NK-92 (cell line): ENCODE data around the gene POLR1H.
"Not testable (repeated sequence)": the region's sequence is repeated elsewhere in the genome, so short reads cannot be mapped to it uniquely, and the experiment has no call there.

Source experiments
- DNase-seq: peaks from one replicate; lab custom pipeline; 2025; ENCODE audit not compliant: unreplicated experiment; lab: John Stamatoyannopoulos, UW

The POLR1H gene

DNA sequence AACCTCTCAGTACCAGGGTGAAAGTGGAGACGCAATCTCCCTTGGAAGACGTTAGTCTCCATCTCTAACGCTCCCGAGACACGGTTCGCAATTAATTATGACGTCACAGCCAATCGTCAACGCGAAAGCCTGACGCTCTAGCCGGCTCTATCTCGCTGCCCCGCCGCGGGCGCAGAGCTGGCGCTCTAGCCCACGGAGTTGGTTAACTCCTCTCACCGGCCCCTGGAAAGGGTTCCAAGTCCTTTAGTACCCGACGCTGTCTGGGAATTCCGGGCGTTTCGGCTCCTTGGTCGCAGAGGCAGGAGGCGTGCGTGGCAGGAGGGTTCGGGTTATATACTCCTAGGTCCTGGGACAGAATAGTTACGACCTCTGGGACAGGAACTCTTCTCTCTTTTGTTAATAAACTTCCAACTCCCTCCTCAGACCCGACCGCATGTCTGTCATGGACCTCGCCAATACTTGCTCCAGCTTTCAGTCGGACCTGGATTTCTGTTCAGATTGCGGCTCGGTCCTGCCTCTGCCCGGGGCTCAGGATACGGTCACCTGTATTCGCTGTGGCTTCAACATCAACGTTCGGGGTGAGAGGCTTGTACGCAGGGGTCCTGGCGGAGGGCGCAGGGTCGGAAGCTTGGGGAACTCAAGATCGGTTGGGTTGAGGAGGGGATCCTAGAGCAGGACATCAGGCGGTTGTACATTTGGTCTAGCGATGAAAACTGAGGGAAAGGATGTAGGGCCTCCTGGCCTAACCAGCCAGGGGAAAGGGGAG lies at the start of gene POLR1H:
Gene POLR1H, plus strand, starts transcription at position 174 of the 766 bp plus-strand sequence. Its CDS starts 260 bp downstream, at position 434.
- peak; percentile 31 for DNase-seq

- DNase-seq = no peak
Measured at GRCh38 chr6:30013291-30013922, 47.7 kb upstream of the POLR1H start.

DNA sequence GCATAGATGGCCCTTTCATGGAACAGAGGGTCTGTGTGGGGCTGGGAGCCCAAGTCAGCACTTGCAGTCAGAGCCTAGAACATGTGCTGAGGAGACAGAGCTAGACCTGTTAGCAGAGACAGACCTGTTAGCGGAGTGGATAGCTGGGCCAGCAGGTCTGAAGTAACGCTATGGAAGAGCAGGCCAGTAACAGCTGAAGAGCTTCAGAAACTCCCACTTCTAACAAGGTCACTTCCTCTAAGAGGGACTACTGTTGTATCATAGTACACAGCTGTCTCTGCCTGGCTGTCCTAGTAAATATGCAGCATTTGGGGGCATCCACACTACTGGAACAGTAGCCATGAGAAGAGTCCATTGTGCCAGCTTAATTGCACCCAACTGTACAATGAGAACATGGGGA lies 41.2 kb upstream of the POLR1H start:
- DNase-seq = no peak

GRCh38 chr6:30020626-30021025 lies 40.4 kb upstream of the POLR1H start:
- no peak for DNase-seq

DNA sequence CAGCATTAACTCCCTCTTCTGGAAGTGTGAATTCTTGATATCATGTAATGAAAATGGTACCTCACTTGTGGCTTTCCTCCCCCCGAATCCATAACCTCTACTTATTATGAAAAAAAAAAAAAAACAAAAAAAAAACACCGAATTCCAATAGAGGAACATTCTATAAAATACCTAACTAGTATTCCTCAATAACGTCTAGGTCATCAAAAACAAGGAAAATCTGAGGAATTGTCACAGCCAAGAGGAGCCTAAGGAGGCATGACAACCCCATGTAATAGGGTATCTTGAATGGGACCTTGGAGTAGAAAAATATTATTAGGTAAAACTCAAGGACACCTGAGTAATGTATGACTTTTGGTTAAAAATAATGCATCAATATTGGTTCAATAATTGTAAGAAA lies 38.9 kb upstream of the POLR1H start:
- no peak for DNase-seq

- not testable (repeated sequence) for DNase-seq
Measured at GRCh38 chr6:30022712-30023111, 38.4 kb upstream of the POLR1H start.

DNA sequence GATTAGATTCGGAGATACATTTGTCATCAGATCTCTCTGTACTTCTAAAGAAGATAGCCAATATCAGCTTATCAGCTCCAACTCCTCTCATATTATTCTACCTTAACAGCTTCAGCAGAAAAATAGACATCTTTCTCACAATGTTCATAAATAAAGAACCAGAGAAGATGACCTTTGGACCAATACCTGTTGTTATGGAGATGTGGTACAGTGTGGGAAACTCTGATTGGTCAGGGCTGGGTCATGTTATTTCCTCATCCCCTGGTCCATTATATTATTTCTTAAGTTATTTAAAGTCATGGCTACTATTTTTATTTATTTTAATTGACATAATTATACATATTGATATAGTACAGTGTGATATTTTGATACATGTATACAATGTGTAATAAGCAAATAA lies 35.9 kb upstream of the POLR1H start:
- no peak for DNase-seq

- DNase-seq = no peak
Measured at GRCh38 chr6:30029588-30029987, 31.5 kb upstream of the POLR1H start.

GRCh38 chr6:30031381-30031780 lies 29.7 kb upstream of the POLR1H start:
- DNase-seq = no peak

GRCh38 chr6:30033440-30033839 lies 27.6 kb upstream of the POLR1H start:
- not testable (repeated sequence) for DNase-seq

DNA sequence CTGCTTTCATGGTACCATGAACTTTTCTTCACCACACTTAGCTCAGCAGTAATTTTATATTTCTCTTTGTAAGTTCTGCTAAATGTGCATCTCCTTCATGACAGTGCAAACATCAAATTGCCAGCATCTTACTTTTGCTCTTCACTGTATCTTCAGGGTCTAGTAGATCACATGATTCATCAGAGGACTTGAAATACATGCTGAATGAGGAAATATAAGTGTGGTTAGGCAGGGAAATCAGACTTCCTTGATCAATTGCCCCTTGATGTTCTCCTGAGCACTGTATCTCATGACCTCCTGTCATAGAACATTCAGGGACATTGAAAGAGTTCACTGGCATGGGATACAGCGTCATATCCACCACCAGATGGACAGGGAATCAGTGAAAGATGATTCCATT lies 25.3 kb upstream of the POLR1H start:
- DNase-seq = no peak

GRCh38 chr6:30037182-30037788 lies 23.8 kb upstream of the POLR1H start:
- DNase-seq = no peak

DNA sequence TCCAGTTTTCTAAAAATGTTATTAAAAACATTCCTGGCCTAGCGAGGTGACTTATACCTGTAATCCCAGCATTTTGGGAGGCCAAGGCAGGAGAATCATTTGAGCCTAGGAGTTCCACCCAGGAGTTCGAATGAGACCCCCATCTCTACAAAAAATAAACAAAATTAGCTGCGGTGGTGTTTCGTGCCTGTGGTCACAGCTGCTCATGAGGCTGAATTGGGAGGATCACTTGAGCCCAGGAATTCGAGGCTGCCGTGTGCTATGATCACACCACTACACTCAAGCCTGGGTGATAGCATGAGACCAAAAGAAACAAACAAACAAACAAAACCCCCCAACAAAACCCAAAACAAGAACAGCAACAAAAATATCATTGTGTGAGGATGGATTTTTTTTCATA lies 19.8 kb upstream of the POLR1H start:
- DNase-seq = no peak

DNA sequence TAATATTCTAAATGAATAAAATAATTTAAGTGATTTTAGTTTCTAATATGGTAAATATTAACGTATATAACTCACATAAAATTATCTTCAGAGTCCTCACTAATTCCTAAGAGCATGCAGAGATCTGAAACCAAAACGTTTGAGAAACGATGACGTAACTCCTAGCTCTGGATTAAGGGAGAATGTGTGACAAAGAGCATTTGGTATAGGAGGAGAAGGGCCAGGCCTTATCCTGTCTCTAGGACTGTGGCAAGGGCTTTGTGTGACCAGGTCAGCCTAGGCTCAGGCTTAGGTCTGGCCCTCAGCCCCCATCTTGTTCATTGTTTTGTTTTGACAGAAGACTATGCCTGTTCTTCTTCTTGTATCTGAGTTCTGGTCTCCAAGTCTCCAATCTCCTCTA lies 19.2 kb upstream of the POLR1H start:
- no peak for DNase-seq

- DNase-seq = no peak
Measured at GRCh38 chr6:30042476-30042875, 18.6 kb upstream of the POLR1H start.

DNA sequence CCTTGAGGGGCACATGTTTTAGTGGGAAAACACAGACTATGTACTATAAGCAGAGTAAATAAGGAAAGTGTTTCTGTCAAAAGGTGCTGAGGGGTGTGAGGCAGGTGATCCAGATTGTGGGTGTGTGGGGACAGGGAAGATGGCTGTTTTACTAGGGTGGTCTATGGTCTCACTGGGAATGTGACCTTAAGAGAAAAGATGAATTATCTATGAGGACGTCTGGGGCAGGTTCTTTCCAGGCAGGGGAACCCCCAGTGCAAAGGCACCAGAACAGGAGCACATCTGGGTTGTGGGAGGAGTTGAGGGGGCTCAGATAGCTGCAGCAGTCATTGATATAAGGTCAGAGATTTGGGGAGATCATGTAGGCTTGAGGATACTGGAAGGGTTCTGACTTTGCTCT lies 18.2 kb upstream of the POLR1H start:
- DNase-seq = no peak

GRCh38 chr6:30043744-30044143 lies 17.3 kb upstream of the POLR1H start:
- DNase-seq = no peak

DNA sequence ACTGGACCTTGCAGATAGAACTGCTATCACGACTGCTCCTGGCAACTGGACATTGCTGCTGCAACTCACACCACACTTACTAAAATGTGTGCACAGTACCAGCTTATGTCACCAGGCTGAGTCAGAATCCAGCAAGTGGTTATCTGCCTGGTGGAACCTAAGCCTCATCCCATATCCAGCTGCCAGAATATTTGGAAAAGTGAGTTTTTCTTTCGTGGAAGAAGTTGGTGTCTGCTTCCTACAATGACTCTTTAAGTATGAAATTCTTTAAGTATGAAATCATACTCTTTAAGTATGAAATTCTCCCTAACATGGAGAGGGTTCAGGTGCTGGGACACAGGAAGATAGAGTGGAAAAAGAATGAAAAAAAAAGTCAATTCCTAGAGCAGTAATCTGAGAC lies 16.4 kb upstream of the POLR1H start:
- no peak for DNase-seq

DNA sequence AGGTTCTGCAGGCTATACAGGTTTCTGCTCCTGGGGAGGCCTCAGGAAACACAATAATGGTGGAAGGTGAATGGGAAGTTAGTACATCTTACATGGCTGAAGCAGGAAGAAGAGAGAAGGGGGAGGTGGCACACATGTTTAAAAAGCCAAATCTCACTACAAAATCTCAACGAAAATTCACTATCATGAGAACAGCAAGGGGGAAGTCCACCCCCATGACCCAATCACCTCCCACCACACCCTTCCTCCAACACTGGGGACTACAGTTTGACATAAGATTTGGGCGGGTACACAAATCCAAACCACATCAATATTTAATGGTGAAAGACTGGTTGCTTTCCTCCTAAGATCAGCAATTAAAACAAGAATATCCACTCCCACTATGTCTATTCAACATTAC lies 13.8 kb upstream of the POLR1H start:
- no peak for DNase-seq

- DNase-seq = no peak
Measured at GRCh38 chr6:30053682-30054081, 7.4 kb upstream of the POLR1H start.

GRCh38 chr6:30055513-30055912 lies 5.6 kb upstream of the POLR1H start:
- no peak for DNase-seq

GRCh38 chr6:30060606-30061091 lies 416 bp upstream of the POLR1H start:
- no peak for DNase-seq
